ENCODE measurements around the gene OXNAD1. TPM values are rescaled to one million over a fixed set of nuclear protein-coding genes. Genes with fewer than 3 reads are reported as not detected.

OXNAD1 gene, protein sequence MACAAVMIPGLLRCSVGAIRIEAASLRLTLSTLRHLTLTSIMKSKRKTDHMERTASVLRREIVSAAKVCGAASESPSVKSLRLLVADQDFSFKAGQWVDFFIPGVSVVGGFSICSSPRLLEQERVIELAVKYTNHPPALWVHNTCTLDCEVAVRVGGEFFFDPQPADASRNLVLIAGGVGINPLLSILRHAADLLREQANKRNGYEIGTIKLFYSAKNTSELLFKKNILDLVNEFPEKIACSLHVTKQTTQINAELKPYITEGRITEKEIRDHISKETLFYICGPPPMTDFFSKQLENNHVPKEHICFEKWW
- total RNA-seq: 8.9 and 10.6 TPM in 2 replicates

DNA sequence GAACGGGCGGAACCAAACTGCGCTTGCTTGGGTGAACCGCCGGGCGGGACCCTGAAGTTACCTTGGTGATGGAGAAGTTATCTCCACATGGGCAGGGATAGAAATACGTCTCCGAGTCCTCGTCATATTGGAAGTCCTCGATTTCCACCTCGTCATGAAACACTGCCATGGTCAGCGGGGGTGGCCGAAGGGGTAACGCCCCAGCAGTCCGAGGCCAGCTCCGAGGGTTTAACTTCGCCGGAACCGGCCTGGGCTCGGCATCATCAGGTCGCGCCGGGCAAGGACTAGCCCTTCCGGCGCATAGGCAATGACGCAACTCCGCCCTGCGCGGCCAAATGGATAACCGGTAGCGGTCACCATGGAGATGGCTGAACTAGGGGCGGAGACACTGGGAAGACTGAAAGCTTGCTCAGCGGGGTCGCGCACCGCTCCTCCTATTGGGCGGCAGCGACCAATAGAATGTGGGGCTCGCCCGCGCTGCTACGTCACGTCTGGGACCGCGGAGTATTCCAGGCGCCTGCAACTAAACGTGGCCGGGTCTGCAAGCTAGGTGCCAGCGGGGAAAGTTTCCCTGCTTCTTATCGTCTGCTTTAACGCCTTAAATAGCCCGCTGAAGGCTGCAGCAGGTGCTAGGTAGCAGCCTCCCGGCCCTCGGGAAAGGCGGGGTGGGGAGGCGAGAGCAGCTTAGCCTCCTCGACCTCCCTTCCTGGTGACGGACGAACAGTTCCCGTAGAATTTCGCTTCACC, at the start of gene OXNAD1, which contains the start of gene DPH3:
TSS of gene OXNAD1 (plus strand) at position 505 of the 747 bp plus-strand sequence. CDS start 5,741 bp downstream, outside the sequence.
TSS of gene DPH3 (minus strand) at position 236 of the 747 bp plus-strand sequence. CDS start at position 169, 67 bp downstream.

Other genes starting within 250 kb of the OXNAD1 start
- 17.9 and 93.0 TPM in 2 replicates for gene GALNT15, start 90.5 kb upstream of the OXNAD1 start, total RNA-seq
- gene DPH3, start 269 bp upstream of the OXNAD1 start, total RNA-seq: 18.0 and 19.1 TPM in 2 replicates
- 62.5 and 152 TPM in 2 replicates for gene RFTN1, start 248.5 kb downstream of the OXNAD1 start, total RNA-seq

Measured in smooth muscle cell of trachea (primary cell).